Measurements from ENCODE around the gene ACER2. TPM values are rescaled to one million over a fixed set of nuclear protein-coding genes. Genes with fewer than 3 reads are reported as not detected.
A peak's percentile ranks its signal among the peaks of the same experiment; 100 is the strongest.

Gene ACER2
- total and polyA plus RNA-seq, 5 donors from 2014 or later: 0.21 to 2.9 (median 0.87) TPM

DNA sequence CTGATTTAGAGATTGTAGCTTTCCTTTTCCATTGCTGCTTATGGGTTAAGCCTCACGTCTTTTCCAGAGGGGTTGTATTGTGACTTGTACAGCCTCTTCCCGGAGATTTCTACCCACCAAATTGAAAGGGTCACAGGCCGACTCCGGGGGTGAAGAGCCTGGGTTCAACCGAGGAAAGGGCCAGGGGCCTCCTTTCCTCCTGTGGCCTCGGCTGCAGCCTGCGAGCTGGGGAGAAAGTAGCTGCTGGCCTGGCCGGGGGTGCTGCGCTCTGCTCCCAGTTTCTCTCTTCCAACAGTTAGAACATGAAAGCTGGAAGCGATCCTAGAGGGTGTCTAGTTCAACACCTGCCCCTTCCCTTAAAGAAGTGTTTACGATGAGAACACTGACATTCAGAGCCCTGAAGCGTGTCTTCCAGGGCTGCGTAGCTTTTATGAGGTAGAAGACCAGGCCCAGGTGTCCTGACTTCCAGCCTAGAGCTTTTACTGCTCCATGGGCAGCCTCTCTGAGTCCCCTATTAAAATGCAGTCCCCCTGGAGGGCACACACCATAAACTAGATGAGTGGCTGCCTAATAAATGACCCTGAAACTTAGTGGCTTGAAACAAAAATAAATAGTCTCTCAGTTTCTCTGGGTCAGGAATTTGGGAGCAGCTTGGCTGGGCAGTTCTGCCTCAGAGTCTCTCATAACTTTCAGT, 56.9 kb downstream of the ACER2 start:
- no peaks in the 10 kb centered on the region for H3K9me3 Mint-ChIP-seq
- H3K4me3 Mint-ChIP-seq: peak overlapping the region in 2 of 4 donors; percentile 26 to 46
- no peaks in the 10 kb centered on the region for H3K9me3 ChIP-seq (ENCODE audit: control insufficient read depth in 2 of 2, low read length in 2 of 2)
- H3K27ac Mint-ChIP-seq: no peak overlapping the region
- H3K27me3 Mint-ChIP-seq: peaks cover 12% of the 10 kb centered on the region
- peaks cover 0 to 12% (median 4%) of the 10 kb centered on the region in 4 donors for H3K4me1 Mint-ChIP-seq
- no peaks in the 10 kb centered on the region for H3K36me3 ChIP-seq (ENCODE audit: control insufficient read depth, insufficient read depth, low read length)
- no peak overlapping the region for H3K4me3 ChIP-seq (ENCODE audit: low read depth, low read length)
- H3K27me3 ChIP-seq (ENCODE audit: control insufficient read depth, insufficient read depth, low read length): no peaks in the 10 kb centered on the region
- no peak overlapping the region for H3K27ac ChIP-seq (ENCODE audit: insufficient read depth, low read length, poor library complexity, severe bottlenecking)
- ATAC-seq (ENCODE audit: low read depth in 2 of 2) (no peak), DNase-seq (no peak)
- H3K4me1 ChIP-seq (ENCODE audit: control insufficient read depth, insufficient read depth, low read length, poor library complexity, severe bottlenecking): peaks cover 4% of the 10 kb centered on the region
- no peaks in the 10 kb centered on the region for H3K36me3 Mint-ChIP-seq

DNA sequence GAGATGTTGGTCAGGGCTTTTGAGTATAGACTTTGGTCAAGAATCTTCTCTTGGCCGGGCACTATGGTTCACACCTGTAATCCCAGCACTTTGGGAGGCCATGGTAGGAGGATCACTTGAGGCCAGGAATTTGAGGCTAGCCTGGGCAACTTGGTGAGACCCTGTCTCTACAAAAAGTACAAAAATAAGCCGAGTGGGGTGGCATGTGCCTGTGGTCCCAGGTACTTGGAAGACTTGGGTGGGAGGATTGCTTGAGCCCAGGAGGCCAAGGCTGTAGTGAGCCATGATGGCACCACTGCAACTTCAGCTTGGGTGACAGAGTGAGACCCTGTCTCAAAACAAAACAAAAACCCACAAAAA, 57.5 kb downstream of the ACER2 start:
- peaks cover 12% of the 10 kb centered on the region for H3K27me3 Mint-ChIP-seq
- no peaks in the 10 kb centered on the region for H3K36me3 Mint-ChIP-seq
- ATAC-seq (ENCODE audit: low read depth in 2 of 2): no peak
- H3K9me3 Mint-ChIP-seq: no peaks in the 10 kb centered on the region
- H3K4me3 Mint-ChIP-seq: peak overlapping the region in 1 of 4 donors; percentile 56
- H3K36me3 ChIP-seq (ENCODE audit: control insufficient read depth, insufficient read depth, low read length): no peaks in the 10 kb centered on the region
- peaks cover 4% of the 10 kb centered on the region for H3K4me1 ChIP-seq (ENCODE audit: control insufficient read depth, insufficient read depth, low read length, poor library complexity, severe bottlenecking)
- H3K4me1 Mint-ChIP-seq: peaks cover 0 to 12% (median 4%) of the 10 kb centered on the region in 4 donors
- no peak overlapping the region for H3K27ac ChIP-seq (ENCODE audit: insufficient read depth, low read length, poor library complexity, severe bottlenecking)
- no peak for DNase-seq
- H3K27me3 ChIP-seq (ENCODE audit: control insufficient read depth, insufficient read depth, low read length): no peaks in the 10 kb centered on the region
- no peak overlapping the region for H3K4me3 ChIP-seq (ENCODE audit: low read depth, low read length)
- no peaks in the 10 kb centered on the region for H3K9me3 ChIP-seq (ENCODE audit: control insufficient read depth in 2 of 2, low read length in 2 of 2)
- H3K27ac Mint-ChIP-seq: no peak overlapping the region

DNA sequence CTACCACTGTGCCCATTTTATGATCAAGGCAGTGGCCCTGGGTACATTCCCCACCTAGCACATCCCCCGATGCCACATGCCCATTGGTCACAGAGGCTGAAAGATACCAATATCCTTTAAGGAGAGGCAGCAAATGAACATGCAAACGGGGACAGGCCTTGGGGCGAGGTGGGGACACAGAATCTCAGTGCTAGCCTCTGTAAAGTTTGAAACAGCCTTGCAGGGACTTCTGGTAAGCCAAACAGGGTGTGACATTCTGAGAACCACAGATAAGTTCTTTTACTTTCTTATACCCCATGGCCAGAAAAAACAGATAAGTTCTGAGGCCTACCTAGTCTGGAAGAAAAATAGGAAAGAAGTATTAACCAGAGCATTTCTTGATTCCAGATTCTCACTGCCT, 60.5 kb downstream of the ACER2 start:
- no peaks in the 10 kb centered on the region for H3K36me3 ChIP-seq (ENCODE audit: control insufficient read depth, insufficient read depth, low read length)
- H3K9me3 ChIP-seq (ENCODE audit: control insufficient read depth in 2 of 2, low read length in 2 of 2): no peaks in the 10 kb centered on the region
- ATAC-seq (ENCODE audit: low read depth in 2 of 2) (no peak), DNase-seq (peak in 1 of 3 donors; percentile 51)
- H3K4me3 ChIP-seq (ENCODE audit: low read depth, low read length): no peak overlapping the region
- H3K27ac ChIP-seq (ENCODE audit: insufficient read depth, low read length, poor library complexity, severe bottlenecking): no peak overlapping the region
- Mint-ChIP-seq H3K36me3 (no peaks in the 10 kb centered on the region), H3K9me3 (no peaks in the 10 kb centered on the region), H3K27ac (no peak overlapping the region), H3K4me1 (peaks cover 0 to 20% (median 5%) of the 10 kb centered on the region in 4 donors), H3K4me3 (no peak overlapping the region), H3K27me3 (peaks cover 15% of the 10 kb centered on the region)
- no peaks in the 10 kb centered on the region for H3K27me3 ChIP-seq (ENCODE audit: control insufficient read depth, insufficient read depth, low read length)
- H3K4me1 ChIP-seq (ENCODE audit: control insufficient read depth, insufficient read depth, low read length, poor library complexity, severe bottlenecking): peaks cover 11% of the 10 kb centered on the region

DNA sequence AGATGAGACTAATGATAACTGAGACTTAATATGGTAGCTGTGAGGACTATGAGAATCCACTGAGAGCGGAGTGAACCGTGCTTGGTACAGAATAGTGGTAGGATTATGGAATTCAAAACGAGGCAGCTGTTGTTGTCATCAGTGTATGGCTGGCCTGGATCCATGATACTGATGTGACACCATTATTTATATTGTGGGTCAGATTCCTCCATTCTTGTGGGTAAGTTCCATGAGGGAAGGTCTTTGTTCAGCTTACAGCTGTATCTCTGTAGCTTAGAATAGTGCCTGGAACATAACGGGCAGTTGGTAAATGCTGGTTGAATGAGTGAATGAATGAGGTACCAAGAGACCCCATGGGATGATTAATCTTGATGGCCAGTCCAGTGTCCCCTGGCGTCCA, 61.8 kb downstream of the ACER2 start:
- no peaks in the 10 kb centered on the region for H3K36me3 Mint-ChIP-seq
- Histone ChIP-seq H3K36me3 (ENCODE audit: control insufficient read depth, insufficient read depth, low read length) (no peaks in the 10 kb centered on the region), H3K4me3 (ENCODE audit: low read depth, low read length) (no peak overlapping the region), H3K9me3 (ENCODE audit: control insufficient read depth in 2 of 2, low read length in 2 of 2) (no peaks in the 10 kb centered on the region), H3K27me3 (ENCODE audit: control insufficient read depth, insufficient read depth, low read length) (no peaks in the 10 kb centered on the region), H3K4me1 (ENCODE audit: control insufficient read depth, insufficient read depth, low read length, poor library complexity, severe bottlenecking) (peaks cover 6% of the 10 kb centered on the region), H3K27ac (ENCODE audit: insufficient read depth, low read length, poor library complexity, severe bottlenecking) (no peak overlapping the region)
- no peaks in the 10 kb centered on the region for H3K9me3 Mint-ChIP-seq
- no peak overlapping the region for H3K27ac Mint-ChIP-seq
- ATAC-seq (ENCODE audit: low read depth in 2 of 2): no peak
- peaks cover 21% of the 10 kb centered on the region for H3K27me3 Mint-ChIP-seq
- peaks cover 0 to 12% (median 2%) of the 10 kb centered on the region in 4 donors for H3K4me1 Mint-ChIP-seq
- no peak overlapping the region for H3K4me3 Mint-ChIP-seq
- no peak for DNase-seq

DNA sequence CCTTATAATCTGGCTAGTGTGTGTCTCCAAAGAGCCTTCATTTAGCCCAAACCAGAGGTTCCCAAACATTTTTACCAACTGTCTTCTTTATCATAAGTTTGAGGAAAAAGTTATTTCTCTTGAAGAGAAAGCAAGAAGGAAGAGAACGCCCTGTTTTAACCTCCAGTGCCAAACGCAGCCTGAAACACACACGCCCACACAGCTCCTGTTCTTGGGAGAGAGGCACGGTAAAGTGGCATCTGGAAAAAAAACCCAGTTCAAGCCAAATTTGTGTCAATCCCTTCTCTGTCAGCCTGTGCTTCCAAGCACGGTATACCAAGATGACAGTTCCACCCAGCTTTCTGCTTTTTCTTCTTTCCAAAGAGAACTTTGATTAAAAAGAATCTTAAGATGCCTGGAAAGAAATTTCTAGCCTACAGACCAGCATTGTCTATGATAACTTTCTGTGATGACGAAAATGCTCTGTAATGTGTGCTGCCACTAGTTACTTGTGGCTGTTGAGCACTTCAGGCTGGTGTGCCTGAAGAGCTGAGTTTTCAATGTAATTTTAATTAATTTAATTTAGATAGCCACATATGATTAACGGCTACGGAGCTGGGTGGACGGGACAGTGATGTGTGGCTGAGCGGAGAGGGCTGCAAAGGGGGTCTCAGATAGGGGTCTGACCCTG, 62.3 kb downstream of the ACER2 start:
- Mint-ChIP-seq H3K9me3 (no peaks in the 10 kb centered on the region), H3K27ac (no peak overlapping the region), H3K36me3 (no peaks in the 10 kb centered on the region), H3K4me1 (peaks cover 0 to 12% (median 2%) of the 10 kb centered on the region in 4 donors), H3K4me3 (no peak overlapping the region), H3K27me3 (peaks cover 19% of the 10 kb centered on the region)
- H3K4me3 ChIP-seq (ENCODE audit: low read depth, low read length): no peak overlapping the region
- H3K27ac ChIP-seq (ENCODE audit: insufficient read depth, low read length, poor library complexity, severe bottlenecking): no peak overlapping the region
- H3K4me1 ChIP-seq (ENCODE audit: control insufficient read depth, insufficient read depth, low read length, poor library complexity, severe bottlenecking): peaks cover 6% of the 10 kb centered on the region
- DNase-seq: no peak
- ATAC-seq (ENCODE audit: low read depth in 2 of 2): no peak
- no peaks in the 10 kb centered on the region for H3K9me3 ChIP-seq (ENCODE audit: control insufficient read depth in 2 of 2, low read length in 2 of 2)
- H3K27me3 ChIP-seq (ENCODE audit: control insufficient read depth, insufficient read depth, low read length): no peaks in the 10 kb centered on the region
- H3K36me3 ChIP-seq (ENCODE audit: control insufficient read depth, insufficient read depth, low read length): no peaks in the 10 kb centered on the region

DNA sequence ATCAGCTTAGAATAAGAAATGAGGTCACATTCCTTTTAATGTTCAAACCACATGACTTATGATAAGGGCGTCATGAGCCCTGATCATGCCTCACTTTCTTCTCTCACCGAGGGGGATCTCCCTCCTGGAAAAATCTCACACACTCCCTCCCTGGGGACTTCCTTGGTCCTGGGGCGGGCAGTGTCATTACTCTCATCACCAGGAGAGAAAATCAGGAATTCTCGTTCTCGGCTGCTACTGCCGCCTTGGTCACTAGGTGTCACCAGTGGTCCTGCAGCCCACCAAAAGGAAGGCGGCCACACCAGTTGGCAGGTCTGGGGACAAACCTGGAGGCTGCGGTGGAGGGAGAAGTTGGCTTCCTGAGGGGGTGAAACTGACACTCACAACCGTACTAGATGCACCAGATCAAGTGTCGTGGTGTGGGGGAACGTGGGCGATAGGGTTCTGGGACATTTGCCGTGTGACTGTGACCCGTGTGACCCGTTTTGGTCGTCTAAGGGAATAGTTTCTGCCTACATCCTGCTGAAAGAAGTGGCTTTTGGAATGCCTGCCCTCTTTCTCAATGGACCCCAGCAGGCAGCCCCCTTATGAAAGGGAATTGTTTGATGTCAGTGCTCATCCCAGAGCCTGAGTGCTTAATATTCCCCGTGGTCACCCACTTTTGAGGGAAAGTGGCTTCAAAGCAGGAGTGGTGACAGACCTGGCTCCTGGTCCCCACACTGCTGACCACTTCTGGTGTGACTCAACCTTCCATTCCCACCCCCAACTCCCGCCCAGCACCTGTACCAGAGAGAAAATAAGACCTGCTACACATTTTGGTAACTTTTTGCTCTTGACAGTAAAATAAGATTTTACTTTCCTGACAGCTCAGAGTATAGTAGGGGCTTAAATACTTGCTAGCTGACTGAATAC, 63.2 kb downstream of the ACER2 start:
- Mint-ChIP-seq H3K4me1 (peaks cover 0 to 12% (median 2%) of the 10 kb centered on the region in 4 donors), H3K4me3 (peak overlapping the region in 2 of 4 donors; percentile 72 to 77), H3K27me3 (peaks cover 18% of the 10 kb centered on the region), H3K36me3 (no peaks in the 10 kb centered on the region), H3K27ac (peak overlapping the region in 1 of 3 donors; percentile 79), H3K9me3 (no peaks in the 10 kb centered on the region)
- Histone ChIP-seq H3K27ac (ENCODE audit: insufficient read depth, low read length, poor library complexity, severe bottlenecking) (no peak overlapping the region), H3K9me3 (ENCODE audit: control insufficient read depth in 2 of 2, low read length in 2 of 2) (no peaks in the 10 kb centered on the region), H3K4me3 (ENCODE audit: low read depth, low read length) (peak overlapping the region; percentile 32), H3K27me3 (ENCODE audit: control insufficient read depth, insufficient read depth, low read length) (no peaks in the 10 kb centered on the region), H3K4me1 (ENCODE audit: control insufficient read depth, insufficient read depth, low read length, poor library complexity, severe bottlenecking) (peaks cover 6% of the 10 kb centered on the region), H3K36me3 (ENCODE audit: control insufficient read depth, insufficient read depth, low read length) (no peaks in the 10 kb centered on the region)
- ATAC-seq (ENCODE audit: low read depth in 2 of 2) (peak; percentile 50 to 75), DNase-seq (peak in 2 of 3 donors; percentile 22 to 46)

DNA sequence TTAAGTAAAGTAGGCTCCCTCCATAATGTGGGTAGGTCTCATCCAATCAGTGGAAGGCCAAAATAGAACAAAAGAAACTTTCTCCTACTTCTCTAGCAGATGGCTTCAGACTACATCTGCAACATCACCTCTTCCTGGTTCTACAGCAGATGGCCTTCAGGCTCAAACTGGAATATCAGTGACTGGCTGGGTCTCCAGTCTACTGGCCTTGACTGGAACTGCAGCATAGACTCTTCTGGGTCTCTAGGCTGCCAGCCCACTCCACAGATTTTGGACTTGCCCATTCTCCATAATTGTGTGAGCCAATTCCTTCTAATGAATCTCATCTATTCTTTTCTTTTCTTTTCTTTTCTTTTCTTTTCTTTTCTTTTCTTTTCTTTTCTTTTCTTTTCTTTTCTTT, 64.8 kb downstream of the ACER2 start:
- Histone ChIP-seq H3K36me3 (ENCODE audit: control insufficient read depth, insufficient read depth, low read length) (no peaks in the 10 kb centered on the region), H3K4me1 (ENCODE audit: control insufficient read depth, insufficient read depth, low read length, poor library complexity, severe bottlenecking) (peaks cover 6% of the 10 kb centered on the region), H3K27me3 (ENCODE audit: control insufficient read depth, insufficient read depth, low read length) (no peaks in the 10 kb centered on the region), H3K4me3 (ENCODE audit: low read depth, low read length) (no peak overlapping the region), H3K9me3 (ENCODE audit: control insufficient read depth in 2 of 2, low read length in 2 of 2) (no peaks in the 10 kb centered on the region), H3K27ac (ENCODE audit: insufficient read depth, low read length, poor library complexity, severe bottlenecking) (no peak overlapping the region)
- Mint-ChIP-seq H3K4me1 (peaks cover 0 to 12% (median 2%) of the 10 kb centered on the region in 4 donors), H3K27me3 (peaks cover 18% of the 10 kb centered on the region), H3K36me3 (no peaks in the 10 kb centered on the region), H3K4me3 (no peak overlapping the region), H3K9me3 (no peaks in the 10 kb centered on the region), H3K27ac (no peak overlapping the region)
- ATAC-seq (ENCODE audit: low read depth in 2 of 2) (no peak), DNase-seq (no peak)
